Measurements from ENCODE around the gene ZCCHC14.
A peak's percentile ranks its signal among the peaks of the same experiment; 100 is the strongest.

Gene ZCCHC14

DNA sequence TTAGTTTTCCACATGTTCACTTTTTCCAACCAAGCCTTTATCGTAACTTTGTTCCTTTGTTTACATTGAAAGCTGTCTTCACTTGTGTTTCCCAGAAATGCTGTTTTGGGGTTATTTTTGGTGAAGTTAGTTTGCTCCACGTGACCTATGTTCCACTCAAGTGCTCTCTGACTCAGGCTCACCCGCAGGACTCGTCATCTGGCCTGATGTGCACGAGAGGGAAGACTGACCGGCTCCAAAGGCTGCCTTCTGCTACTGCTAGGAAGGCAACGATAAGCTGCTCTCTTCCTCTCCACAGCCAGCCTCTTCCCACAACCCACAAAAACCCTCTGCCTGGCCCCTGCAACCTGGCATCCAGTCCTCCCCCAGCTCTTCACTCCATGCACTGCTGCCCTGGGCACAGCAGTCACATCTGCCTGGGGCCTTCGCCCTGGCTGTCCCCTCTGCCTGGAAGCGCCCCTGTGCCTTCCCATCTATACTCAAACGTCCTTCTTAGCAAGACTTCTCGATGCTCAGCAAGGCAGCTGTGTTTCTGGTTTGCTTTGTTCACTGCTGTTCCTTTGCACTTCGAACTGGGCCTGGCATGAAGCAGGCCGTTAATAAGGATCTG is 28.0 kb downstream of the ZCCHC14 start:
- TF ChIP-seq, protein P1, sequence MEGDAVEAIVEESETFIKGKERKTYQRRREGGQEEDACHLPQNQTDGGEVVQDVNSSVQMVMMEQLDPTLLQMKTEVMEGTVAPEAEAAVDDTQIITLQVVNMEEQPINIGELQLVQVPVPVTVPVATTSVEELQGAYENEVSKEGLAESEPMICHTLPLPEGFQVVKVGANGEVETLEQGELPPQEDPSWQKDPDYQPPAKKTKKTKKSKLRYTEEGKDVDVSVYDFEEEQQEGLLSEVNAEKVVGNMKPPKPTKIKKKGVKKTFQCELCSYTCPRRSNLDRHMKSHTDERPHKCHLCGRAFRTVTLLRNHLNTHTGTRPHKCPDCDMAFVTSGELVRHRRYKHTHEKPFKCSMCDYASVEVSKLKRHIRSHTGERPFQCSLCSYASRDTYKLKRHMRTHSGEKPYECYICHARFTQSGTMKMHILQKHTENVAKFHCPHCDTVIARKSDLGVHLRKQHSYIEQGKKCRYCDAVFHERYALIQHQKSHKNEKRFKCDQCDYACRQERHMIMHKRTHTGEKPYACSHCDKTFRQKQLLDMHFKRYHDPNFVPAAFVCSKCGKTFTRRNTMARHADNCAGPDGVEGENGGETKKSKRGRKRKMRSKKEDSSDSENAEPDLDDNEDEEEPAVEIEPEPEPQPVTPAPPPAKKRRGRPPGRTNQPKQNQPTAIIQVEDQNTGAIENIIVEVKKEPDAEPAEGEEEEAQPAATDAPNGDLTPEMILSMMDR (IDR thresholded peaks at IDR 0.05): no peak
- no peaks in the 10 kb centered on the region for H3K9me3 ChIP-seq
- H3K4me3 ChIP-seq (ENCODE audit: low read depth in 1 of 2, low read length in 1 of 2): no peak overlapping the region
- peaks cover 21 to 22% of the 10 kb centered on the region in 2 experiments for H3K4me1 ChIP-seq (ENCODE audit: control insufficient read depth in 1 of 2, insufficient read depth in 1 of 2, low read depth in 1 of 2, low read length in 1 of 2)
- no peaks in the 10 kb centered on the region for H3K27me3 ChIP-seq
- H3K27ac ChIP-seq: peak overlapping the region; percentile 26
- H3K36me3 ChIP-seq: no peaks in the 10 kb centered on the region

GRCh38 chr16:87463722-87464690 is 28.8 kb downstream of the ZCCHC14 start:
- no peak overlapping the region for H3K4me3 ChIP-seq (ENCODE audit: low read depth in 1 of 2, low read length in 1 of 2)
- H3K9me3 ChIP-seq: no peaks in the 10 kb centered on the region
- TF ChIP-seq, protein P1 (IDR thresholded peaks at IDR 0.05): no peak
- H3K36me3 ChIP-seq: peaks cover 2% of the 10 kb centered on the region
- peaks cover 21 to 22% of the 10 kb centered on the region in 2 experiments for H3K4me1 ChIP-seq (ENCODE audit: control insufficient read depth in 1 of 2, insufficient read depth in 1 of 2, low read depth in 1 of 2, low read length in 1 of 2)
- peak overlapping the region; percentile 26 for H3K27ac ChIP-seq
- H3K27me3 ChIP-seq: no peaks in the 10 kb centered on the region

- Histone ChIP-seq H3K27me3 (no peaks in the 10 kb centered on the region), H3K27ac (no peak overlapping the region), H3K4me1 (ENCODE audit: control insufficient read depth in 1 of 2, insufficient read depth in 1 of 2, low read depth in 1 of 2, low read length in 1 of 2) (peaks cover 21 to 22% of the 10 kb centered on the region in 2 experiments), H3K4me3 (ENCODE audit: low read depth in 1 of 2, low read length in 1 of 2) (no peak overlapping the region), H3K9me3 (no peaks in the 10 kb centered on the region), H3K36me3 (peaks cover 19% of the 10 kb centered on the region)
- TF ChIP-seq, protein P1 (IDR thresholded peaks at IDR 0.05): no peak
Observed at GRCh38 chr16:87461466-87461991, 31.3 kb downstream of the ZCCHC14 start.

DNA sequence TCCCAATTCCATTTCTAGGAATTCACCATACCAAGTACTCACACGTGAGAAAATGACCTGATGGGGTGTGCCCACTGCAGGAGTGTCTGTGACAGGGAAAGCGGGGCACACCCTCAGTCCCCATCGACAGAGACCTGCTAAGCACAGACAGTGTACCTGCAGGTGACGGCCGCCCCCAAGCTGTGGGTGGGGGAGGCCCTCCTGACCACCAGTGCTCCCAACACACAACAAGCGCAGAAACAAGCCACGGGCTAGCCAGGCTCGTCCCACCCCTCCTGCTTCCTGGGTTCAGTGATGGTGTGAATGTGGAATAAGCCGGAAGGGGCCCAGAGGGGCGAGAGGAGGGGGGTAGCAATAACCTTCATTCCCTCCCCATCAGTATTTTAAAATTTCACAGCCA is 31.9 kb downstream of the ZCCHC14 start:
- Histone ChIP-seq H3K4me3 (ENCODE audit: low read depth in 1 of 2, low read length in 1 of 2) (no peak overlapping the region), H3K4me1 (ENCODE audit: control insufficient read depth in 1 of 2, insufficient read depth in 1 of 2, low read depth in 1 of 2, low read length in 1 of 2) (peaks cover 21% of the 10 kb centered on the region in 2 experiments), H3K27ac (no peak overlapping the region), H3K36me3 (peaks cover 19% of the 10 kb centered on the region), H3K9me3 (no peaks in the 10 kb centered on the region), H3K27me3 (no peaks in the 10 kb centered on the region)
- TF ChIP-seq, protein P1 (IDR thresholded peaks at IDR 0.05): no peak

DNA sequence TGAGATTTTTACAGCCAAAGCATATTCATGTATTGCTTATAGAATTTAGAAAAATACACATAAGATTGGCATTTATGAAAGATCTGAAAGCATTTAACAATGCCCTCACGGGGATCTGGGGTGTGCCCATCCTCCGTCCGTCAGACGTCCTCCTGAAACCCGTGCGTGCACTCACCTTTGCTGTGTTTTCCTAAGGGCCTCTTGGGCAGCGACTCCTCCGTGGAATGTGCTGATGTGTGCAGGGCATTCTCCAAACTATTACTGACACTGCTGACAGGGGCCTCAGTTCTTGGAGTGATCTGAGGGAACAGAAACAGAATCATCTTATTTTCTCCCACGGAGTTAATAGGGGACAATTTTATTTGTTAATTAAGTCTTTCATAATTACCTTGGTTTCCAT is 33.0 kb downstream of the ZCCHC14 start:
- H3K27ac ChIP-seq: no peak overlapping the region
- H3K9me3 ChIP-seq: no peaks in the 10 kb centered on the region
- peaks cover 19% of the 10 kb centered on the region for H3K36me3 ChIP-seq
- TF ChIP-seq, protein P1 (IDR thresholded peaks at IDR 0.05): no peak
- H3K4me1 ChIP-seq (ENCODE audit: control insufficient read depth in 1 of 2, insufficient read depth in 1 of 2, low read depth in 1 of 2, low read length in 1 of 2): peaks cover 10% of the 10 kb centered on the region in 2 experiments
- H3K4me3 ChIP-seq (ENCODE audit: low read depth in 1 of 2, low read length in 1 of 2): no peak overlapping the region
- H3K27me3 ChIP-seq: no peaks in the 10 kb centered on the region

Measured in neutrophil (primary cell).